ENCODE results near the gene ZKSCAN7. TPM values are rescaled to one million over a fixed set of nuclear protein-coding genes. Genes with fewer than 3 reads are reported as not detected.
"Not testable (repeated sequence)": the region's sequence is repeated elsewhere in the genome, so short reads cannot be mapped to it uniquely, and the experiment has no call there.

ZKSCAN7 gene
- total RNA-seq, 2 donors from 2014 or later: 2.1 to 3.4 TPM

- TF ChIP-seq, protein P1, sequence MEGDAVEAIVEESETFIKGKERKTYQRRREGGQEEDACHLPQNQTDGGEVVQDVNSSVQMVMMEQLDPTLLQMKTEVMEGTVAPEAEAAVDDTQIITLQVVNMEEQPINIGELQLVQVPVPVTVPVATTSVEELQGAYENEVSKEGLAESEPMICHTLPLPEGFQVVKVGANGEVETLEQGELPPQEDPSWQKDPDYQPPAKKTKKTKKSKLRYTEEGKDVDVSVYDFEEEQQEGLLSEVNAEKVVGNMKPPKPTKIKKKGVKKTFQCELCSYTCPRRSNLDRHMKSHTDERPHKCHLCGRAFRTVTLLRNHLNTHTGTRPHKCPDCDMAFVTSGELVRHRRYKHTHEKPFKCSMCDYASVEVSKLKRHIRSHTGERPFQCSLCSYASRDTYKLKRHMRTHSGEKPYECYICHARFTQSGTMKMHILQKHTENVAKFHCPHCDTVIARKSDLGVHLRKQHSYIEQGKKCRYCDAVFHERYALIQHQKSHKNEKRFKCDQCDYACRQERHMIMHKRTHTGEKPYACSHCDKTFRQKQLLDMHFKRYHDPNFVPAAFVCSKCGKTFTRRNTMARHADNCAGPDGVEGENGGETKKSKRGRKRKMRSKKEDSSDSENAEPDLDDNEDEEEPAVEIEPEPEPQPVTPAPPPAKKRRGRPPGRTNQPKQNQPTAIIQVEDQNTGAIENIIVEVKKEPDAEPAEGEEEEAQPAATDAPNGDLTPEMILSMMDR (IDR thresholded peaks at IDR 0.05): no peak
- Histone ChIP-seq H3K27ac (no peak overlapping the region), H3K9me3 (no peaks in the 10 kb centered on the region), H3K4me3 (no peak overlapping the region), H3K27me3 (no peaks in the 10 kb centered on the region), H3K36me3 (no peaks in the 10 kb centered on the region), H3K4me1 (no peaks in the 10 kb centered on the region)
- DNase-seq (ENCODE audit: low spot score): no peak
Observed at GRCh38 chr3:44525060-44525459, 29.9 kb upstream of the ZKSCAN7 start.

GRCh38 chr3:44529927-44530326 lies 25.1 kb upstream of the ZKSCAN7 start:
- TF ChIP-seq, protein P1 (IDR thresholded peaks at IDR 0.05): no peak
- no peak overlapping the region for H3K27ac ChIP-seq
- H3K27me3 ChIP-seq: no peaks in the 10 kb centered on the region
- H3K4me3 ChIP-seq: no peak overlapping the region
- H3K4me1 ChIP-seq: no peaks in the 10 kb centered on the region
- no peaks in the 10 kb centered on the region for H3K9me3 ChIP-seq
- no peak for DNase-seq (ENCODE audit: low spot score)
- no peaks in the 10 kb centered on the region for H3K36me3 ChIP-seq

DNA sequence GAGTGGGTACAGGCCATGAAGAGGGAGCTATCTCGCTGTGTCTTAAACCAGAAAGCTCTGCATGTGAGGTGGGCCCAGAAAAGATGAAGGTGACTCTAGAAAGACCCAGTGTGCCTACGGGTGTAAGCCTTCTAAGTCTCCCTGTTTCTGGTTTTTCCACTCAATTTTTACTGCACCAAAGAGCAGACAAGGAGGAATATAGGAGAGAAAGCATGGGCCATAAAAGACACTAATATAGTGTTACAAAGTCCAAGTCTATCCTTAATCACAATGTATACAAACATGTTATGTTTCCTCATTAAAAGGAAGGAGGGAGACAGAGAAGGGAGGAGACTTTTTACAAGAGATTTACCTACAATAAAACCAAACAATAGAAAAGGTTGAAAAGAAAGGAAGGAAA lies 24.1 kb upstream of the ZKSCAN7 start:
- Histone ChIP-seq H3K4me3 (no peak overlapping the region), H3K27ac (no peak overlapping the region), H3K27me3 (no peaks in the 10 kb centered on the region), H3K4me1 (no peaks in the 10 kb centered on the region), H3K36me3 (no peaks in the 10 kb centered on the region), H3K9me3 (no peaks in the 10 kb centered on the region)
- DNase-seq (ENCODE audit: low spot score): no peak
- TF ChIP-seq, protein P1 (IDR thresholded peaks at IDR 0.05): no peak

DNA sequence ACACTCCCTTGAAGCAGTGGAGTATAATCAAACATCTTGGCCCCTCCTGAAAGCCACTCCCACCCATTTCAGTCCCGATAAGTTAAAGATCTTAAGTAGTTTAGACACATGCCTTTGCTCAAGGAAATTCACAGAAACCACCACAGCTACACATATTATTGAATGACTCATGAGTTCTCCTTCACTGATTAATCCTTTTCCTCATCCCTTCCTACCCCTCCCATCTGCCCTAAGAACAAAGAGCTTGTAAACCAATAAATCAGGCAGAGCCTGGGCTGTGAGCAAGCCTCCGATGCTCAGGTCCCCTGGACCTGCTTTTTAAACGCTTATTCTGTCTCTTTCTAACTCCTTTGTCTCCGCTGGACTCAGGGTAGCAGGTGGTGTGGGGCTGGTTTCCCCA lies 20.3 kb upstream of the ZKSCAN7 start:
- not testable (repeated sequence) for H3K27ac ChIP-seq; H3K4me1 ChIP-seq; H3K9me3 ChIP-seq; H3K4me3 ChIP-seq; DNase-seq (ENCODE audit: low spot score); H3K36me3 ChIP-seq; H3K27me3 ChIP-seq

DNA sequence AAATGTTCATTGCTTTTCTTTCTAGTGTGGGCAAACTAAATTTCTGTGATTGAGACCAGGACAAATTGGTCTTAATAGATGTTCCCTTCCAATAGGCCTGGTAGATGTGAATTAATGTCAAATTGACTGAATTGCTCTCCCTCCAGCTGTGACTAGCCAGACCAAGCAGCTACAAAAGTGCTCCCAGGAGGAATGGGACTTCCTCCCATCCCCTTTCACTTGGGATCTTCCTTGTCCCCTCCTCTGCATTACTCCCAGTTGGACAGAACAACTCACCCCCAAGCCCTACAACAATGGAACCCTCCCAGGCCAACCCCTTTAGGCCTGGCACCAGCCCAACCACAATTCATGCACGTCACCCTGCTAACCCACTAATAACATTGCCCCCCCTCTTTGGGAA lies 19.6 kb upstream of the ZKSCAN7 start:
- Histone ChIP-seq H3K36me3 (no peaks in the 10 kb centered on the region), H3K4me3 (no peak overlapping the region), H3K27me3 (no peaks in the 10 kb centered on the region), H3K9me3 (no peaks in the 10 kb centered on the region), H3K4me1 (no peaks in the 10 kb centered on the region), H3K27ac (no peak overlapping the region)
- TF ChIP-seq, protein P1 (IDR thresholded peaks at IDR 0.05): no peak
- DNase-seq (ENCODE audit: low spot score): no peak

DNA sequence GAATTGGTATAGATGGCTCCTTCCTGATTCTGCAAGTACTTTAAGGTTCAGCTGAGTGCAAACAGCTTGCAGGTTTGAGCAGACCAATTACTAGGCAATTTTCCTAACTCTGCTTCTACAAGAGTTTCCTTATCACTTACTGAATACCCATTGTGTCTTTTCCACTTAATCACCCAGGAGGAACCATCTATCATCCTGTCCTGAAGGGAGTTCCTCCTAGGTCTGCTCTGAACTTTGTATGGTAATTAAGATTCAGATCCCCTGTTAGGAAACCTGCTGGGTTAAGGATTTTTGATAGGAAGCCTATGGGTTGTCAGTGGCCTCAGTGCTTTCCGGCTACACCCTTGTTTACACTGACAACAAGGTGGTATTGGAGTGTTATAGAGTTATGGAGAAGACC lies 10.2 kb upstream of the ZKSCAN7 start:
- not testable (repeated sequence) for H3K4me3 ChIP-seq; H3K9me3 ChIP-seq; H3K27ac ChIP-seq; H3K4me1 ChIP-seq; H3K27me3 ChIP-seq; H3K36me3 ChIP-seq; DNase-seq (ENCODE audit: low spot score)

- H3K4me3 ChIP-seq: peak overlapping the region; percentile 58 to 63
- H3K4me1 ChIP-seq: peaks cover 0 to 12% of the 10 kb centered on the region in 2 donors
- H3K27ac ChIP-seq: no peak overlapping the region
- no peak for DNase-seq (ENCODE audit: low spot score)
- H3K27me3 ChIP-seq: no peaks in the 10 kb centered on the region
- TF ChIP-seq, protein P1 (IDR thresholded peaks at IDR 0.05): no peak
- H3K9me3 ChIP-seq: no peaks in the 10 kb centered on the region
- no peaks in the 10 kb centered on the region for H3K36me3 ChIP-seq
Observed at GRCh38 chr3:44555723-44556122, 730 bp downstream of the ZKSCAN7 start.
